Small intestine (tissue), 7 donors: ENCODE results near the gene NEDD4L. TPM values are rescaled to one million over a fixed set of nuclear protein-coding genes. Genes with fewer than 3 reads are reported as not detected.

ENCODE experiments used
- DNase-seq, 2 donors: peaks; one replicate each; pipeline versions ENCODE4 v3.0.0 to v3.0.0-alpha.2; 2013
- FAIRE-seq: peaks from 2 replicates; lab custom pipeline; 2012; peaks lifted over from hg19 to GRCh38; lab: Jason Lieb, UNC
- H3K27ac ChIP-seq, 3 donors: one replicate each; pipeline ENCODE4 v1.5.1; 2013; ENCODE audit warnings: low read length in 2 of 3, mild to moderate bottlenecking in 2 of 3, control low read depth in 1 of 3, inconsistent platforms in 1 of 3, low read depth in 1 of 3, moderate library complexity in 1 of 3
- H3K27me3 ChIP-seq, 3 donors: one replicate each; pipeline ENCODE4 v1.6.1; 2013; ENCODE audit warnings: low read length in 3 of 3, inconsistent platforms in 1 of 3; ENCODE audit not compliant: control insufficient read depth in 3 of 3, insufficient read depth in 3 of 3
- H3K36me3 ChIP-seq, 3 donors: one replicate each; pipeline ENCODE4 v1.6.1; 2013; ENCODE audit warnings: low read length in 3 of 3, inconsistent platforms in 1 of 3, low read depth in 1 of 3, mild to moderate bottlenecking in 1 of 3, moderate library complexity in 1 of 3; ENCODE audit not compliant: control insufficient read depth in 3 of 3, insufficient read depth in 2 of 3
- H3K4me1 ChIP-seq, 3 donors: one replicate each; pipeline ENCODE4 v1.6.1; 2013; ENCODE audit warnings: low read length in 2 of 3, inconsistent platforms in 1 of 3, low read depth in 1 of 3, mild to moderate bottlenecking in 1 of 3, moderate library complexity in 1 of 3; ENCODE audit not compliant: control insufficient read depth in 3 of 3, insufficient read depth in 2 of 3
- H3K4me3 ChIP-seq, 3 donors: one replicate each; pipeline ENCODE4 v1.5.1; 2013; ENCODE audit warnings: low read length in 3 of 3, control low read depth in 1 of 3, inconsistent platforms in 1 of 3, low read depth in 1 of 3, mild to moderate bottlenecking in 1 of 3, moderate library complexity in 1 of 3
- H3K9me3 ChIP-seq, 2 donors: one replicate each; pipeline ENCODE4 v1.6.1; 2013; ENCODE audit warnings: low read depth in 1 of 2, low read length in 1 of 2; ENCODE audit not compliant: control insufficient read depth in 2 of 2, insufficient read depth in 1 of 2
- WGBS, 3 donors: extraction: QIAGEN DNeasy Blood & Tissue Kit; methylation state at CpG; one replicate each; pipeline ENCODE4 v1.1.7; 2013; 5-methylcytosine and 5-hydroxymethylcytosine counted together
- polyA plus RNA-seq, 4 donors: library from polyadenylated mRNA; stranded (reverse) in 3 of 4; unstranded in 1 of 4; fragments of 200-250 nt in 3 of 4; fragments of 120-200 nt in 1 of 4; gene quantifications; one replicate each; pipeline versions ENCODE4 v1.2.1 to v1.2.3, GENCODE V29; 2013
- donor health status: healthy with polysubstance abuse.
- donor health status: control.
- donor health status: control.
- donor health status: Bipolar disorder and iron deficiency.
- donor health status: healthy.

NEDD4L gene
- polyA plus RNA-seq, 4 donors = 36.5 to 113 (median 96.2) TPM

GRCh38 chr18:58077329-58077728 is 33.3 kb downstream of the NEDD4L start:
- 77 to 85% (median 80%) methylated on average over 9 of the region's 9 CpGs for WGBS, 3 donors
- Histone ChIP-seq H3K9me3 (no peaks in the 10 kb centered on the region), H3K36me3 (peaks cover 0 to 3% (median 0%) of the 10 kb centered on the region in 3 donors), H3K27ac (no peak overlapping the region), H3K27me3 (no peaks in the 10 kb centered on the region), H3K4me3 (no peak overlapping the region), H3K4me1 (peaks cover 0 to 3% (median 3%) of the 10 kb centered on the region in 3 donors)
- no peak for DNase-seq
- no peak for FAIRE-seq

GRCh38 chr18:58078889-58079573 is 35.0 kb downstream of the NEDD4L start:
- DNase-seq = peak; percentile 50 to 98
- no peak overlapping the region for H3K4me3 ChIP-seq
- peak overlapping the region; percentile 32 to 68 (median 66) for H3K27ac ChIP-seq
- WGBS, 3 donors = 37 to 75% (median 54%) methylated on average over 11 of the region's 11 CpGs
- peaks cover 0 to 3% (median 0%) of the 10 kb centered on the region in 3 donors for H3K36me3 ChIP-seq
- no peaks in the 10 kb centered on the region for H3K27me3 ChIP-seq
- peaks cover 0 to 3% (median 3%) of the 10 kb centered on the region in 3 donors for H3K4me1 ChIP-seq
- FAIRE-seq = no peak
- H3K9me3 ChIP-seq = no peaks in the 10 kb centered on the region

- no peak overlapping the region for H3K4me3 ChIP-seq
- no peaks in the 10 kb centered on the region for H3K27me3 ChIP-seq
- no peak for DNase-seq
- peaks cover 0 to 3% (median 3%) of the 10 kb centered on the region in 3 donors for H3K4me1 ChIP-seq
- H3K9me3 ChIP-seq = peaks cover 0 to 2% of the 10 kb centered on the region in 2 donors
- peaks cover 0 to 8% (median 0%) of the 10 kb centered on the region in 3 donors for H3K36me3 ChIP-seq
- 89 to 98% (median 90%) methylated on average over 3 of the region's 3 CpGs for WGBS, 3 donors
- FAIRE-seq = no peak
- H3K27ac ChIP-seq = no peak overlapping the region
These were observed 36.4 kb downstream of the NEDD4L start for GRCh38 chr18:58080451-58080850.

GRCh38 chr18:58087928-58088690 is 44.1 kb downstream of the NEDD4L start:
- Histone ChIP-seq H3K4me1 (peaks cover 0 to 3% (median 0%) of the 10 kb centered on the region in 3 donors), H3K27me3 (no peaks in the 10 kb centered on the region), H3K36me3 (peaks cover 0 to 16% (median 0%) of the 10 kb centered on the region in 3 donors), H3K4me3 (no peak overlapping the region), H3K9me3 (peaks cover 0 to 9% of the 10 kb centered on the region in 2 donors), H3K27ac (peak overlapping the region in 1 of 3 donors; percentile 28)
- DNase-seq (peak in 1 of 2 donors; percentile 49), FAIRE-seq (no peak)
- WGBS, 3 donors = 19 to 45% (median 27%) methylated on average over 6 of the region's 6 CpGs

- DNase-seq = peak in 1 of 2 donors; percentile 14
- 70 to 78% (median 75%) methylated on average over 4 of the region's 4 CpGs for WGBS, 3 donors
- no peak overlapping the region for H3K27ac ChIP-seq
These were observed 44.7 kb downstream of the NEDD4L start for GRCh38 chr18:58088691-58089065.

GRCh38 chr18:58091099-58091611 is 47.1 kb downstream of the NEDD4L start:
- Histone ChIP-seq H3K4me3 (no peak overlapping the region), H3K27ac (peak overlapping the region in 2 of 3 donors; percentile 77 to 81), H3K9me3 (peaks cover 0 to 7% of the 10 kb centered on the region in 2 donors), H3K27me3 (no peaks in the 10 kb centered on the region), H3K4me1 (peaks cover 0 to 8% (median 0%) of the 10 kb centered on the region in 3 donors), H3K36me3 (peaks cover 0 to 23% (median 0%) of the 10 kb centered on the region in 3 donors)
- FAIRE-seq (no peak), DNase-seq (peak in 1 of 2 donors; percentile 84)
- 67 to 80% (median 71%) methylated on average over 2 of the region's 2 CpGs for WGBS, 3 donors

More at GRCh38 chr18:58088691-58089065, 44.7 kb downstream of the NEDD4L start:
- H3K4me1 ChIP-seq = peaks cover 0 to 3% (median 0%) of the 10 kb centered on the region in 3 donors
- H3K9me3 ChIP-seq = peaks cover 0 to 9% of the 10 kb centered on the region in 2 donors
- no peaks in the 10 kb centered on the region for H3K27me3 ChIP-seq
- no peak for FAIRE-seq
- no peak overlapping the region for H3K4me3 ChIP-seq
- H3K36me3 ChIP-seq = peaks cover 0 to 16% (median 0%) of the 10 kb centered on the region in 3 donors

GRCh38 chr18:58093311-58093803 is 49.3 kb downstream of the NEDD4L start:
- H3K27ac ChIP-seq = no peak overlapping the region
- no peaks in the 10 kb centered on the region for H3K9me3 ChIP-seq
- WGBS, 3 donors = 81 to 86% (median 84%) methylated on average over 7 of the region's 7 CpGs
- H3K27me3 ChIP-seq = no peaks in the 10 kb centered on the region
- no peak overlapping the region for H3K4me3 ChIP-seq
- H3K4me1 ChIP-seq = peaks cover 4 to 20% (median 5%) of the 10 kb centered on the region in 3 donors
- H3K36me3 ChIP-seq = peaks cover 0 to 20% (median 0%) of the 10 kb centered on the region in 3 donors
- DNase-seq (no peak), FAIRE-seq (no peak)

GRCh38 chr18:58095222-58095621 is 51.2 kb downstream of the NEDD4L start:
- Histone ChIP-seq H3K9me3 (no peaks in the 10 kb centered on the region), H3K27me3 (no peaks in the 10 kb centered on the region), H3K27ac (no peak overlapping the region), H3K4me1 (peaks cover 4 to 23% (median 5%) of the 10 kb centered on the region in 3 donors), H3K36me3 (peaks cover 0 to 22% (median 0%) of the 10 kb centered on the region in 3 donors), H3K4me3 (no peak overlapping the region)
- FAIRE-seq (no peak), DNase-seq (no peak)
- 77 to 87% (median 79%) methylated on average over 8 of the region's 8 CpGs for WGBS, 3 donors
